Nucleus accumbens (tissue), 56 donors: ENCODE results near the gene ALKBH5.

Source experiments
- DNase-seq, 56 donors: peaks; one replicate each; lab custom pipeline; 2025; lab: John Stamatoyannopoulos, UW

The ALKBH5 gene

DNA sequence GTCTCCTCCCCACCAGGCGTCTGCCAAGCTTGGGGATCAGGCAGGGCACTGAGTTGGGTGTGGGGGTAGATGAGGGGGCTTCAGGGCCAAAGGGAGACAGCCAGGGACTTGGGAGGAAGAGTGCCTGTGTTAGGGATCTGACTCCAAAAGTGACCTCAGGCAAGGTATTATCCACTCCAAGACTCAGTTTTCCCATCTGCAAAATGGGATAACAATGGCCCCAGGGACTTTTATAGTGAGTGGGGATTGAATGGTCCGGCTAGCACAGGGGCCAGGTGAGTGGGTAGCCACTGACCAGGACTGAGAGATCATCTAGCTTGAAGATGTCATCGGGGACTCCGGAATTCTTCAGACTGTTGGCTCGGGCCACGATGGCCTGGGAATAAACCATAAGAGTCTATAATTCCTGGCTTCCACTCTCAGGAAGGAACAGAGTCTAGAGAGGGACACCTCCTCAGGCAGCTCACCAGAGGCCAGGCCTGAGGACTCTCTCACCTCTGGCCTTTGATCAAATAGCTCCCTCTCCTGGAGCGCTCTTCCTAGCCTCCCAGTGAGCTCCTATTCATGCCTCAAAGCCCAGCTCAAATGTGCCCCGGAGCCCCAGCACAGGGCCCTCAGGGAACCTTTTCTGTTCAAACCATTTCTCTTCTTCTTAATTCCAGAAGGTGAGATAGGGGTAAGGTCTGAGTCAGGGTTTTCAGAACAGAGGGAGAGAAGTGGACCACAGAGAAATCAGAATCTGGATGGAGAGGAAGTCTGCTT is 71.4 kb downstream of the ALKBH5 start:
- DNase-seq: no peak

DNA sequence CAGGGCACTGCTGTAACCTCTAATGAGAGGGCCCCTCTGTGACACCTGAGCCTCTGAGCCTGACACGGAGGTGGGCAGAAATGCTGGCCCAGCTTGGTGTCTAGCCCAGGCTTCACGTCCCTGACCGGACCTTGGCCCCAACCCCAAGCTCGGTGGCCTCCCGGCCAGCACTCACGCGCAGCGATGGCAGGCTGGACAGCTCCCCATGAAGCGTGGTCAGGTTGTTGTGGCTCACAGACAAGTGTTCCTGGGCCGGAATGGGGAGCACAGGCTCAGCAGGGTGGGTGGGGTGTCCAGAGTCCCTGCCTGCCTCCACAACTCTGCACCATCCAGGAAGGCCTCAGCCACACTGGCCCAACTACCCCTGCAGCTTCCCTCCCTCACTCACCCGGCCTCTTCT is 72.7 kb downstream of the ALKBH5 start:
- DNase-seq: no peak

DNA sequence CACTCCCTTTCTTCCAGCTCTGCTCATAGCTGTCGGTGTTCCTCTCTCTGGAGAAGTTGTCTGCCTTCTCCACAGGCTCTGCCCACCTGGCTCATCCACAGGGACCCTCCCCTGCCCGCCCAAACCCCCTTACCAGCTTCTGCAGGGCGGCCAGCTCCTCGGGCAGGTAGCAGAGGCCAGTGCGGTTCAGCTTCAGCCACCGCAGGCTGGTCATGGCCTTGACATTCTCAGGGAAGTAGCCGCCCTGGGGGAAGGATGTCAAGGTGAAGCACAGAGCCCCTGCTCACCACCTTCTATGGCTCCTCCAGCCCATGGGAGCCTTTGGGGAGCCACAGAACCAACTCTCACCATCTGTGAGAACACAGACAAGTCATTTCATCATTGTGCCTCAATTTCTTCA is 73.1 kb downstream of the ALKBH5 start:
- DNase-seq: no peak

DNA sequence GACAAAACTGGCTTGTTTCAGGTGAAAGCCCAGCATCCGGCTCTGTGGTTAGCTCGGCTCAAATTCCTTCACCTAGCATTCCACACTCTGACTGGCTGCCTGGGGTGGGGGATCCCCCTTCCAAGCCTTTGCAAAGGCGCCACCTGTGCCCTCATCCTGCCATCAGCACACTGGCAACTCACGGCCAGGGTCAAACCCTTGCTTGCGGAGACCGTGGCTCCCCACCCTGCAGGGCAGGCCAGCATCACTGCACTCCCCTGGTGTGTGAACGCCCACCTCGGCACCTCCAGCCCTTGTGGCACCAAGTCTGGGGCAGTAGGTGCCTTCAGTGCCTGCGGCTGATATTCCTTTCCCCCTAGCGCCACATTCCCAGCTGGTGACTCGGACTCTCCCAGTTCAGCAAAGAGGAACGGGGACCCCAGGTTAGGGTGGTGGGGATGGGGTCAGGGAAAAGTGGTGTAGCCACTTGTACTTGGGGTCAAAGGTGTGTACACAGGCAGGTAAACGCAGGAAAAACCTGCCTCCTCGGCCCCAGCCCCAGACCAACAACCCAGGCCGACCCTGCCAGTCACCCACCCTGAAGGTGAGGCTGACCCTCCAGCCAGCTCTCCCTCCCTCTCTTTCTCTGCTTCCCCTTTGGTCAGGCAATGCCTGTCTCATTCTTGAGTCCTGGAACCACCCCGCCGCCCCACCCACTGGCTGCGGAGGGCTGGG is 73.8 kb downstream of the ALKBH5 start:
- peak in 4 of 56 donors; percentile 34 to 59 (median 44) for DNase-seq

DNA sequence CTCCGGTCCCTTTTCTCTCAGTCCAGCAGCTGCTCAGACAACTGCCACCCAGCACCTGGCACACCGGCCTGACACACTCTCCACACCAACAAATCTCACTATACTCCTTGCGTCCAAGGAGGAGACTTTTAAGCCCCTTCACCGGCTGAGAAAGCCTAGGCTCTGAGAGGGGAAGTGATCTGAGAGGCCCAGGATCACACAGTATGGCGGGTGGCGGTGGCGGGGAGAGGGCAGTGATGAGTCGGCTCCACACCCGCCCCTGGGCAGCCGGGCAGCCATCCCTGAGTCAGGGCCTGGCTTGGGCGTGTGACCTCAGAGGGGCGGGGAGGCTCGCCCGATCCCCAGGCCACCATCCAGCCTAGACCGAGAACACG is 74.3 kb downstream of the ALKBH5 start:
- DNase-seq: peak in 47 of 56 donors; percentile 22 to 84 (median 59)

DNA sequence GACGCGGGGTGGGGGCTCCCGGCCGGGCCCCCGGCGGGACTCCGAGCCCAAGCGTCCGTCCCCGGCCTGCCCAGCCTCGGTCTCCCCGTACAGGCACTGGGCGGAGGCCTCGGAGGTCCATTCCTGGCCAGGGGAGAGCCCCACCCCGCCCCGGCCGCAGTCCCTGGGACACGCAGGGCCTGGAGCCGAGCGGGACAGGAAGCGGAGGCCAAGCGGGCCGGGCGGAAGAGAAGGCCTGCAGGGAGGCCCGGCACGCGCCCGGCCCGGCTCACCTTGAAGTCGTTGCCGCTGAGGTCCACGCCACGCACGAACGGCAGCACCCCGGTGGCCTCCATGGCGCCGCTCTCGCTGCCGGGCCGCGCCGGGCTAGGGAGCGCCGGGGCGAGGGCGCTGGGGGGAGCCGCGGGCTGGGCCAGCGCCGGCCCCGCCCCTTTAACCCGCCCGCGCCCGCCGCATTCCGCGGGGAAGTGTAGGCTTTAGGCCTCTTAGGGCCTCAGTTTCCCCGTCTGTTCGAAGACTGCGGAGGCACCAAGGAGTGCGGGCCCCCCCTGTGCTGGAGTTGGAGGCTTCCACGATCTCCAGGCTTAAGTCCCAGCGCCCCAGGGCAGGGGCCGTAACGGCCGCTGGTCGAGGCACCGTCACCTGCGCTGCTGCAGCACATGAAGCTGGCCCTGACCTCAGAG is 74.9 kb downstream of the ALKBH5 start, which contains the start of gene FLII:
Gene FLII (minus strand): TSS at position 383 of the 683 bp plus-strand sequence. CDS start 48 bp downstream, at position 335.
- DNase-seq: peak in 47 of 56 donors; percentile 11 to 78 (median 59)
